ENCODE measurements around the gene TMEM61.

The TMEM61 gene

DNA sequence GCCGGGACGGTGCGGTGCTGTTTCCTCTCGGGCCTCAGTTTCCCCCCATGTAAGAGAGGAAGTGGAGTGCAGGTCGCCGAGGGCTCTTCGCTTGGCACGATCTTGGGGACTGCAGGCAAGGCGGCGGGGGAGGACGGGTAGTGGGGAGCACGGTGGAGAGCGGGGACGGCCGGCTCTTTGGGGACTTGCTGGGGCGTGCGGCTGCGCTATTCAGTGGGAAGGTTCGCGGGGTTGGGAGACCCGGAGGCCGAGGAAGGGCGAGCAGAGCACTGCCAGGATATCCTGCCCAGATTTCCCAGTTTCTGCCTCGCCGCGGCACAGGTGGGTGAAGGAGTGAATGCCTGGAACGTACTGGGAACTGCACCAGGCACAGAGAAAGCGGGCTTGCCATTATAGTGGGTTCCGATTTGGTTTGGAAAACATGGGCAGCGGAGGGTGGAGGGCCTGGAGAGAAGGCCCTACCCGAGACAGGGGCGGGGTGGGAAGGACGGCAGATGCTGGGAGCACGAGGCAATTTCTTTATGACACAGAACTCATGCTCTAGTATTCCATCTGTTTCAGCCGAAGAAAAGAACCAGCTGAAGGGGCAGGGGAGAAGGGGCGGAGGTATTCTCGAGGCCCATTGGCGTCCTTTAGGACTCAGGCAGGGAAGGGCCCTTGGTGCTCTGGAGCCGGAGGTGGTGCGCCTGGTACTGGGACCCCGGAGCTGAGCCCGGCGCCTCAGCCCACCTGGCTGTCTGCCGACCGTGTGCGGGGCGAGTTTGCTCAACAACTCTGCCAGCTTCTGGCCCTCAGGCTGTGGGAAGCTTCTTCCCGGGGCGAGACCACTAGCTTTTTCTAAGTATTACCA is 59.9 kb downstream of the TMEM61 start:
- DNase-seq, result no peak

DNA sequence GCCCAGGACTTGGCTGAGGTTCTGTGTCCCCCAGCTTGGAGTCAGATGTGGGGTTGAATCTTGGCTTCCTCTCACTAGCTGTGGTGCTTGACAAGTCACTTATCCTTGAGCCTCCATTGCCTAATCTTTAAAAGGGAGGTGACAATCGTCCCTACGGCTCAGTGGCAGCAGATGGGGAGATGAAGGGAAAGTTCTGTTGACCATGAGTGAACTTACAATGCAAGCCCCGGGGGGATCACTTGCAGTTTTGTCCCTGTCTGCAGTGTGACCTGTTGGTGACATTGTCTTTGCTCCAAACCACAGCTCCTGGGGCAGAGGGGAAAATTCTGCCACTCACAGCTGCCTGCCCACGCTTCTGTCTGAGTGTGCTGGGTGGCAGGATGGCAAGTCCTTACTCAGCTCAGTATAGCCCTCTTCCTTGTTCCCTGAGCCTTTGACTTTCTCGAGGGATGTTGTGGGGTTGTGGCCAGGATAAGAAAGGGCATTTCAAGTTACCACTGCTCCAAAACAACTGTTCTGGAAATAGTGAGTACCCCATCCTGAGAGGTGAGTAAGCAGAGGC is 60.6 kb downstream of the TMEM61 start:
- no peak for DNase-seq

DNA sequence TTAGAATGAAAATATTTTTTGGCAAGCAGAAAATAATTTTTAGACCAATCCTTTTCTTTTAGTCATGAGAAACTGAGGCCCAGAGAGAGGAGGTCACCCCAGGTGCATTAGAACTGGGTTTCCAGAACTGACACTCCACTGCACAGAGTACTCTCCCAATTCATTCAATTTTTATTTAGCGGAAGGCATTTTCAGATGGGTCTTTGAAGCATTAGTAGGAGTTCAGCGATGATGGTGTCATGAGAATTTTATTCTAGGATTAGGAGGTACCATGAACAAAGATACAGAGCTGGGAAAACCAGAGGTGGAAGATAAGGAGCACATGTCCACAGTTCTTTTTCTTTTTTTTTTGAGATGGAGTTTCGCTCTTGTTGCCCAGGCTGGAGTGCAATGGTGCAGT is 61.2 kb downstream of the TMEM61 start:
- DNase-seq, result no peak

Measured in CD4-positive, alpha-beta T cell treated with Interleukin-4 for 1 hour (primary cell).